Measurements from ENCODE around the gene CNBP.

GRCh38 chr3:129185783-129186182, 2.1 kb upstream of the CNBP start:
- TF ChIP-seq POLR2AphosphoS5 (IDR thresholded peaks at IDR 0.05; ENCODE audit: low read depth, low read length) (no peak), POLR2A (IDR thresholded peaks at IDR 0.05; ENCODE audit: low read depth, low read length) (no peak)
